Gastroesophageal sphincter (tissue), 4 donors: ENCODE results near the gene STAC2. TPM values are rescaled to one million over a fixed set of nuclear protein-coding genes. Genes with fewer than 3 reads are reported as not detected.
A peak's percentile ranks its signal among the peaks of the same experiment; 100 is the strongest.

Experiments
- ATAC-seq: fragments of 150-250 bp; one replicate; pipeline ENCODE4 v1.9.1; 2016; ENCODE audit warnings: mild to moderate bottlenecking, moderate library complexity
- H3K27ac ChIP-seq, 4 donors: fragments of 200-600 bp; sonication (generic) in 3 of 4; 1 replicate in 3 of 4; 2 replicates in 1 of 4; pipeline ENCODE4 v1.5.1; 2016 to 2019
- H3K27me3 ChIP-seq: fragments of 200-600 bp; sonication (generic); one replicate; pipeline ENCODE4 v1.5.1; 2019
- H3K36me3 ChIP-seq, 2 donors: fragments of 200-600 bp; sonication (generic); one replicate each; pipeline ENCODE4 v1.5.1; 2019; ENCODE audit warnings: control low read depth in 1 of 2
- H3K4me1 ChIP-seq, 3 donors: fragments of 200-600 bp; sonication (generic); 1 replicate in 2 of 3; 2 replicates in 1 of 3; pipeline ENCODE4 v1.5.1; 2016 to 2019; ENCODE audit warnings: control low read depth in 2 of 3
- H3K4me3 ChIP-seq, 2 donors: fragments of 200-600 bp; sonication (generic); one replicate each; pipeline ENCODE4 v1.5.1; 2019; ENCODE audit warnings: mild to moderate bottlenecking in 1 of 2, moderate library complexity in 1 of 2
- H3K9me3 ChIP-seq, 3 donors: fragments of 200-600 bp; sonication (generic); one replicate each; pipeline ENCODE4 v1.5.1; 2017 to 2019; ENCODE audit warnings: control low read depth in 2 of 3
- EP300 ChIP-seq: sonication (generic); formaldehyde crosslinking; IDR thresholded peaks from one replicate; pipeline ENCODE4 v1.6.1; 2017; ENCODE audit warnings: antibody characterized with exemption, mild to moderate bottlenecking
- POLR2A ChIP-seq, 2 donors: fragments of 450-650 bp; IDR thresholded peaks; one replicate each; pipeline ENCODE4 v1.6.1; 2017; ENCODE audit warnings: antibody characterized with exemption in 2 of 2, mild to moderate bottlenecking in 2 of 2, moderate library complexity in 1 of 2
- POLR2AphosphoS5 ChIP-seq: sonication (generic); formaldehyde crosslinking; IDR thresholded peaks from one replicate; pipeline ENCODE4 v1.6.1; 2017; ENCODE audit warnings: antibody characterized with exemption
- WGBS, 2 donors: methylation state at CpG; one replicate each; pipeline ENCODE4 v1.1.5; 2018; ENCODE audit warnings: low coverage in 1 of 2; 5-methylcytosine and 5-hydroxymethylcytosine counted together
- total RNA-seq, 4 donors: library from RNA; depleted of rRNA; stranded (reverse); fragments of >200 nt; gene quantifications; one replicate each; pipeline ENCODE4 v1.1.0, GENCODE V29; 2016
- TF ChIP-seq, protein P1 (sequence below), 4 experiments: fragments of 200-600 bp in 2 of 4; fragments of 450-650 bp in 2 of 4; sonication (generic) in 1 of 4; IDR thresholded peaks; one replicate each; pipeline ENCODE4 v1.5.1; 2017 to 2019; ENCODE audit warnings: antibody characterized with exemption in 4 of 4, mild to moderate bottlenecking in 2 of 4, moderate library complexity in 2 of 4

Gene STAC2
- total RNA-seq, 4 donors from 2014 or later = 0.13 to 0.57 TPM; not detected in 2

DNA sequence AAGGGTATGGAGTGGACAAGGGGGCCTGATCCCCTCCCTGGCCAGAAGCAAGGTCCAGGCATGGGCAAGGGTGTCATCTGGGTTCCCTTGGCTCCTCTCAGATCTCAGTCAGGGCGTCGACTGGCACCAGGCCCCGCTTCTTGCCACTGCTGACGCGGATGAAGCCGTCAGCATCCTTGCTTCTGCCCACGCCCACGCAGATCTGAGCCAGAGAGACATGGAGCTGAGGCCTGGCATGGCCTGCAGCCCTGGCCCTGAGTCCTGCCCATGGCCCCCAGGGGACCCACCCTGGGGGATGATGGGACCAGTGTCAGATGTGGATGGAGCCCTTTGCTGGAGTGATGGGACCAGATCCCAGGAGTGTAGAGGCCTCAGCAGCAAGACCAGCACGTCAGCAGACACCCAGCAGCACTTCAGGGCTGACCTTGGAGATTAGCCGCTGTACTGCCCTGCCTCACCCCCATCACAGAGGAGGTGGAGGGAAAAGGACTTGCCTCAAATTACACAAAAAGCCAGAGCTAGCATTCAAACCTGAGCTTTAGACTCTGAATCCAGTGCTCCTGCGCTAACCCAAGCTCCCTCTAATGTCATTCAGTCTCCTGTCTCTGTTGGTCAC lies 13.4 kb downstream of the STAC2 start:
- H3K27me3 ChIP-seq = peaks cover 14% of the 10 kb centered on the region
- no peaks in the 10 kb centered on the region for H3K36me3 ChIP-seq
- H3K27ac ChIP-seq = no peak overlapping the region
- no peaks in the 10 kb centered on the region for H3K9me3 ChIP-seq
- no peak overlapping the region for H3K4me3 ChIP-seq
- WGBS, 2 donors = 100% methylated on average over 1 of the region's 11 CpGs; no CpG with 5 or more reads in 1 of the 2 donors
- TF ChIP-seq, protein P1, sequence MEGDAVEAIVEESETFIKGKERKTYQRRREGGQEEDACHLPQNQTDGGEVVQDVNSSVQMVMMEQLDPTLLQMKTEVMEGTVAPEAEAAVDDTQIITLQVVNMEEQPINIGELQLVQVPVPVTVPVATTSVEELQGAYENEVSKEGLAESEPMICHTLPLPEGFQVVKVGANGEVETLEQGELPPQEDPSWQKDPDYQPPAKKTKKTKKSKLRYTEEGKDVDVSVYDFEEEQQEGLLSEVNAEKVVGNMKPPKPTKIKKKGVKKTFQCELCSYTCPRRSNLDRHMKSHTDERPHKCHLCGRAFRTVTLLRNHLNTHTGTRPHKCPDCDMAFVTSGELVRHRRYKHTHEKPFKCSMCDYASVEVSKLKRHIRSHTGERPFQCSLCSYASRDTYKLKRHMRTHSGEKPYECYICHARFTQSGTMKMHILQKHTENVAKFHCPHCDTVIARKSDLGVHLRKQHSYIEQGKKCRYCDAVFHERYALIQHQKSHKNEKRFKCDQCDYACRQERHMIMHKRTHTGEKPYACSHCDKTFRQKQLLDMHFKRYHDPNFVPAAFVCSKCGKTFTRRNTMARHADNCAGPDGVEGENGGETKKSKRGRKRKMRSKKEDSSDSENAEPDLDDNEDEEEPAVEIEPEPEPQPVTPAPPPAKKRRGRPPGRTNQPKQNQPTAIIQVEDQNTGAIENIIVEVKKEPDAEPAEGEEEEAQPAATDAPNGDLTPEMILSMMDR (IDR thresholded peaks at IDR 0.05) = no peak
- no peak for TF ChIP-seq POLR2AphosphoS5
- ATAC-seq = no peak
- H3K4me1 ChIP-seq = peaks cover 0 to 32% (median 17%) of the 10 kb centered on the region in 3 donors

GRCh38 chr17:39210093-39210434 lies 15.7 kb downstream of the STAC2 start:
- Histone ChIP-seq H3K4me3 (peak overlapping the region; percentile 38 to 49), H3K36me3 (peaks cover 0 to 2% of the 10 kb centered on the region in 2 donors), H3K4me1 (peaks cover 0 to 36% (median 17%) of the 10 kb centered on the region in 3 donors), H3K27me3 (no peaks in the 10 kb centered on the region), H3K27ac (peak overlapping the region in 3 of 4 donors; percentile 57 to 76 (median 71)), H3K9me3 (no peaks in the 10 kb centered on the region)
- no peak for ATAC-seq
- TF ChIP-seq POLR2AphosphoS5 (no peak), EP300 (no peak), POLR2A (IDR thresholded peaks at IDR 0.05) (no peak)
- TF ChIP-seq, protein P1 (IDR thresholded peaks at IDR 0.05) = no peak
- WGBS, 2 donors = no CpG with 5 or more reads among the region's 22 CpGs

DNA sequence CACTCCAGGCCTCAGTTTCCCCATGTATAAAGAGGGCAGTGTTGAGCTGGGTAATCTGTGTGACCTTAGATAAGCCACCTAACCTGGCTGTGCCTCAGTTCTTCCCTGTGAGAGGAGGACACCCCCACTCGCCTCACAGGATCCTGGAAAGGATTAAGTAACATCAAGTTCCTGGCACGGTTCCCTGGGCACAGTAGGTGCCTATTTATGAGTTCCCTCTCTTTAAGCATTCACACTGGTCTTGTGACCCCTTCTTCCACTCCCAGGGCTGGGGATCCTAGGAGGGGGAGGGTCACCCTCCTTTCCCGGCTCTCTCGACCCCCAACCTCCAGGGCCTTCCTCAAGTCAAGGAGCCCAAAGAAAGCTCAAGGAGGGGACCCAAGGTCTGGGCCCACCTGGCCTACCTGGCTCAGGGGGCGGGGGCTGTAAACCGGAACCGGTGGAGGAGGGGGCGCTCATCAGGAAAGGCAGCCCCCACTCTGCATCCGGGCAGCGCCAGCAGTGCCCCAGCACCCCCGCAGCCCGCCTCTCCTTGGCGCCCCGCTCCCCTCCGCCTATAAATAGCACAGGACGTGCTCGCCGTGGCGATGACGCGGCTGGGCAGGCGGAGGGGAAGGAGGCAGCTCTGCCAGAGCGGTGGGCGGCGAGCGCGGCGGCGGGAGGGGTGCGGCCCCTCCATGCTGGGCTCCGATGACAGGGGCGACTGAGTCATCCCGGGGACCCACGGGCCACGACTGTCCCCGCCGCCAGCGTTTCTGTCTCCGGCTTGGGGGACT lies 16.2 kb downstream of the STAC2 start:
- TF ChIP-seq POLR2A (IDR thresholded peaks at IDR 0.05) (no peak), POLR2AphosphoS5 (peak; percentile 32)
- H3K4me3 ChIP-seq = peak overlapping the region; percentile 38 to 49
- no peaks in the 10 kb centered on the region for H3K9me3 ChIP-seq
- peak; percentile 82 for ATAC-seq
- peak overlapping the region in 3 of 4 donors; percentile 57 to 76 (median 71) for H3K27ac ChIP-seq
- H3K36me3 ChIP-seq = peaks cover 0 to 8% of the 10 kb centered on the region in 2 donors
- WGBS, 2 donors = 0 to 6% methylated on average over 7 of the region's 39 CpGs
- no peaks in the 10 kb centered on the region for H3K27me3 ChIP-seq
- H3K4me1 ChIP-seq = peaks cover 0 to 36% (median 17%) of the 10 kb centered on the region in 3 donors

DNA sequence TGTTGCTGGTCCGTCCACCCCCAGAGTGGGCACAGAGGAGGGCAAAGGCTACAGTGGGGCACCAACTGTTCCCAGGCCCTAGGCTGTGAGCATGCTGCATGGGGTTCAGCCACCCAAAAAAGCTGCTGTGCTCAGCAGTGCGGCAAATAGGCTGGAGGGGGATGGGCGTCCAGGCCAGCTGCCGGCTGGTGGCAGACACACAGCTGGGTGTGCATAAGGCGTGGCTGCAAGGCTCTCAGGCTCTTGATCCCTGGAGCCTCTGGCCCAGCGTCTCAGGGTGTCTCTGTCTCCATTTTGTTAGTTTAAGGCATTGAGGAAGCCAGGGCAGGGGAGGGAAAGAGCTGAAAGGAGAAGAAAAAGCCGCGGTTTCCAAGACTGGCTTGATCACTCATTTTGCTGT lies 16.9 kb downstream of the STAC2 start:
- H3K9me3 ChIP-seq = no peaks in the 10 kb centered on the region
- WGBS, 2 donors = 80% methylated on average over 1 of the region's 8 CpGs; no CpG with 5 or more reads in 1 of the 2 donors
- peak overlapping the region in 3 of 4 donors; percentile 57 to 76 (median 71) for H3K27ac ChIP-seq
- ATAC-seq = peak; percentile 4
- H3K27me3 ChIP-seq = no peaks in the 10 kb centered on the region
- peaks cover 0 to 36% (median 17%) of the 10 kb centered on the region in 3 donors for H3K4me1 ChIP-seq
- no peak overlapping the region for H3K4me3 ChIP-seq
- peaks cover 0 to 14% of the 10 kb centered on the region in 2 donors for H3K36me3 ChIP-seq
- TF ChIP-seq POLR2AphosphoS5 (no peak), EP300 (no peak), POLR2A (IDR thresholded peaks at IDR 0.05) (no peak)
- TF ChIP-seq, protein P1 (IDR thresholded peaks at IDR 0.05) = no peak

DNA sequence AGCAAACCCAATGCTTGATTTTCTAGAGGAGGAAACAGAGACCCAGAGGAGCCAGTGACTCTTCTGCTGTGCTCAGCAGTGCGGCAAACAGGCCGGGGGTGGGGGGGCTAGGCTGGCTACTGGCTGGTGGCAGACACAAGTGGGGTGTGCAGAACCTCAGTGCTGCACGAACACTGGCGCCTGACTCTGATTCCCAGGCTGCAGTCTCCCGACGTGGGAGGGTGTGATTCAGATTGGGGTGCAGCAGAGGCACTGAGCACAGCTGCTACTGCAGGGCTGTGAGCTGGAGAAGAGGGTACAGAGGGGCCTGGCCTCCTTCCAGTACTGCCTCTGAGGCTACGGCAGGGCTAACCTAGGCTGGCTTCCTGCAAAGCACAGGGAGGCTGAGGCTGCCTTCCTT lies 17.6 kb downstream of the STAC2 start:
- H3K4me1 ChIP-seq = peaks cover 0 to 41% (median 17%) of the 10 kb centered on the region in 3 donors
- H3K27me3 ChIP-seq = no peaks in the 10 kb centered on the region
- H3K4me3 ChIP-seq = no peak overlapping the region
- TF ChIP-seq EP300 (no peak), POLR2A (IDR thresholded peaks at IDR 0.05) (no peak)
- TF ChIP-seq, protein P1 (IDR thresholded peaks at IDR 0.05) = no peak
- H3K36me3 ChIP-seq = peaks cover 0 to 22% of the 10 kb centered on the region in 2 donors
- no peaks in the 10 kb centered on the region for H3K9me3 ChIP-seq
- no peak for ATAC-seq
- WGBS, 2 donors = no CpG with 5 or more reads among the region's 7 CpGs
- H3K27ac ChIP-seq = no peak overlapping the region
